ENCODE results near the gene TTC13. TPM values are rescaled to one million over a fixed set of nuclear protein-coding genes. Genes with fewer than 3 reads are reported as not detected.

The TTC13 gene
- total RNA-seq, 1 experiment from 2014 or later = 4.4 TPM

- TF ChIP-seq ZSCAN18 (CRISPR knock-in tag; IDR thresholded peaks at IDR 0.05) = no peak
Observed at GRCh38 chr1:230983811-230984210, 5.2 kb upstream of the TTC13 start (continued).

GRCh38 chr1:230982696-230983095, 4.0 kb upstream of the TTC13 start:
- Mint-ChIP-seq H3K27me3 (ENCODE audit: low read depth) (peaks cover 2% of the 10 kb centered on the region), H3K9me3 (no peaks in the 10 kb centered on the region), H3K4me3 (no peak overlapping the region), H3K36me3 (peaks cover 8% of the 10 kb centered on the region), H3K27ac (no peak overlapping the region), H3K4me1 (peaks cover 22% of the 10 kb centered on the region)
- TF ChIP-seq ZNF281 (CRISPR knock-in tag; IDR thresholded peaks at IDR 0.05) (no peak), ZBTB21 (CRISPR knock-in tag; IDR thresholded peaks at IDR 0.05; ENCODE audit: borderline replicate concordance) (no peak), SMAD4 (CRISPR knock-in tag; IDR thresholded peaks at IDR 0.05) (no peak), ZBTB43 (CRISPR knock-in tag; IDR thresholded peaks at IDR 0.05) (no peak), PRDM15 (CRISPR knock-in tag; IDR thresholded peaks at IDR 0.05) (no peak)
- TF ChIP-seq, protein P1, sequence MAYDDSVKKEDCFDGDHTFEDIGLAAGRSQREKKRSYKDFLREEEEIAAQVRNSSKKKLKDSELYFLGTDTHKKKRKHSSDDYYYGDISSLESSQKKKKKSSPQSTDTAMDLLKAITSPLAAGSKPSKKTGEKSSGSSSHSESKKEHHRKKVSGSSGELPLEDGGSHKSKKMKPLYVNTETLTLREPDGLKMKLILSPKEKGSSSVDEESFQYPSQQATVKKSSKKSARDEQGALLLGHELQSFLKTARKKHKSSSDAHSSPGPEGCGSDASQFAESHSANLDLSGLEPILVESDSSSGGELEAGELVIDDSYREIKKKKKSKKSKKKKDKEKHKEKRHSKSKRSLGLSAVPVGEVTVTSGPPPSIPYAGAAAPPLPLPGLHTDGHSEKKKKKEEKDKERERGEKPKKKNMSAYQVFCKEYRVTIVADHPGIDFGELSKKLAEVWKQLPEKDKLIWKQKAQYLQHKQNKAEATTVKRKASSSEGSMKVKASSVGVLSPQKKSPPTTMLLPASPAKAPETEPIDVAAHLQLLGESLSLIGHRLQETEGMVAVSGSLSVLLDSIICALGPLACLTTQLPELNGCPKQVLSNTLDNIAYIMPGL (CRISPR knock-in tag; IDR thresholded peaks at IDR 0.05) = no peak
- ChIA-PET POLR2A (no interaction called here), CTCF (no interaction called here)
- DNase-seq (ENCODE audit: low spot score) = no peak
- ATAC-seq = no peak

- Mint-ChIP-seq H3K4me1 (peaks cover 21% of the 10 kb centered on the region), H3K9me3 (no peaks in the 10 kb centered on the region), H3K27me3 (ENCODE audit: low read depth) (peaks cover 21% of the 10 kb centered on the region), H3K36me3 (no peaks in the 10 kb centered on the region), H3K27ac (no peak overlapping the region), H3K4me3 (peak overlapping the region; percentile 98)
- ChIA-PET POLR2A (no interaction called here), CTCF (no interaction called here)
- DNase-seq (ENCODE audit: low spot score) (no peak), ATAC-seq (no peak)
- TF ChIP-seq SOX15 (CRISPR knock-in tag; IDR thresholded peaks at IDR 0.05) = no peak
- TF ChIP-seq IRF1 (CRISPR knock-in tag; IDR thresholded peaks at IDR 0.05) = no peak
- TF ChIP-seq PRRX2 (CRISPR knock-in tag; IDR thresholded peaks at IDR 0.05) = no peak
- no peak for TF ChIP-seq ZNF138 (CRISPR knock-in tag; conservative IDR thresholded peaks at IDR 0.05)
- no peak for TF ChIP-seq FOXP1 (CRISPR knock-in tag; IDR thresholded peaks at IDR 0.05; ENCODE audit: borderline replicate concordance)
- TF ChIP-seq, protein P2, sequence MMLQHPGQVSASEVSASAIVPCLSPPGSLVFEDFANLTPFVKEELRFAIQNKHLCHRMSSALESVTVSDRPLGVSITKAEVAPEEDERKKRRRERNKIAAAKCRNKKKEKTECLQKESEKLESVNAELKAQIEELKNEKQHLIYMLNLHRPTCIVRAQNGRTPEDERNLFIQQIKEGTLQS (CRISPR knock-in tag; conservative IDR thresholded peaks at IDR 0.05) = no peak
- no peak for TF ChIP-seq ESRRA (CRISPR knock-in tag; IDR thresholded peaks at IDR 0.05; ENCODE audit: borderline replicate concordance)
- TF ChIP-seq ELF4 (CRISPR knock-in tag; IDR thresholded peaks at IDR 0.05; ENCODE audit: low read depth) = no peak
- no peak for TF ChIP-seq GTF2I (CRISPR knock-in tag; conservative IDR thresholded peaks at IDR 0.05)
Observed at GRCh38 chr1:230979952-230980351, 1.3 kb upstream of the TTC13 start.
